PC-9 (cell line): ENCODE data around the gene GBGT1. TPM values are rescaled to one million over a fixed set of nuclear protein-coding genes. Genes with fewer than 3 reads are reported as not detected.

ENCODE experiments used
- BruUV-seq: library from RNA; stranded (reverse); fragments of 400-500 nt; replicated peaks from 2 replicates; lab custom pipeline; 2021; lab: Mats Ljungman, UMichigan
- CTCF ChIA-PET: fragments of 300-600 bp; sonication (Branson Sonifier 250); formaldehyde crosslinking; loops from one replicate; lab custom pipeline; 2022; ENCODE audit warnings: antibody characterized with exemption; lab: Charles Lee
- POLR2A ChIA-PET: fragments of 300-600 bp; sonication (Branson Sonifier 250); formaldehyde crosslinking; loops from one replicate; lab custom pipeline; 2022; ENCODE audit warnings: antibody characterized with exemption; ENCODE audit not compliant: unreplicated experiment; lab: Charles Lee
- DNase-seq, 2 experiments: peaks; one replicate each; pipeline versions ENCODE4 v3.0.0 to v3.0.0-alpha.2; 2015 to 2022; ENCODE audit warnings: mixed read lengths in 1 of 2
- H2AFZ ChIP-seq: fragments of 200-600 bp; sonication (generic); 2 replicates; pipeline ENCODE4 v1.8.1; 2017; ENCODE audit warnings: antibody characterized with exemption
- H3F3A ChIP-seq: fragments of 200-600 bp; sonication (generic); 2 replicates; pipeline ENCODE4 v1.8.1; 2017; ENCODE audit warnings: antibody characterized with exemption, mild to moderate bottlenecking, low read depth; ENCODE audit not compliant: insufficient read depth
- H3K27ac ChIP-seq: fragments of 200-600 bp; sonication (generic); 2 replicates; pipeline ENCODE4 v1.6.1; 2016; ENCODE audit warnings: mixed run types
- H3K27me3 ChIP-seq: fragments of 200-600 bp; sonication (generic); 2 replicates; pipeline ENCODE4 v1.6.1; 2016; ENCODE audit warnings: low read depth, mixed run types; ENCODE audit not compliant: insufficient read depth
- H3K36me3 ChIP-seq: fragments of 200-600 bp; sonication (generic); 2 replicates; pipeline ENCODE4 v1.6.1; 2016; ENCODE audit warnings: low read depth, mixed run types
- H3K4me1 ChIP-seq: fragments of 200-600 bp; sonication (generic); replicated peaks from 2 replicates; pipeline ENCODE4 v1.6.1; 2016; ENCODE audit warnings: mixed run types; ENCODE audit not compliant: insufficient read depth
- H3K4me2 ChIP-seq: fragments of 200-600 bp; sonication (generic); 2 replicates; pipeline ENCODE4 v1.6.1; 2017; ENCODE audit warnings: mixed run types
- H3K4me3 ChIP-seq: fragments of 200-600 bp; sonication (generic); 2 replicates; pipeline ENCODE4 v1.6.1; 2016; ENCODE audit warnings: mixed run types
- H3K79me2 ChIP-seq: fragments of 200-600 bp; sonication (generic); 2 replicates; pipeline ENCODE4 v1.6.1; 2017; ENCODE audit warnings: low read depth, mixed run types
- H3K9me2 ChIP-seq: fragments of 200-600 bp; sonication (generic); 2 replicates; pipeline ENCODE4 v1.8.1; 2017; ENCODE audit warnings: mild to moderate bottlenecking; ENCODE audit not compliant: insufficient read depth
- H3K9me3 ChIP-seq: fragments of 200-600 bp; sonication (generic); 2 replicates; pipeline ENCODE4 v1.8.1; 2016; ENCODE audit warnings: low read depth; ENCODE audit not compliant: insufficient read depth
- H4K20me1 ChIP-seq: fragments of 200-600 bp; sonication (generic); 2 replicates; pipeline ENCODE4 v1.8.1; 2017; ENCODE audit not compliant: insufficient read depth
- EZH2 ChIP-seq: fragments of 200-600 bp; sonication (generic); IDR thresholded peaks from 2 replicates; pipeline ENCODE4 v1.8.0; 2017; ENCODE audit warnings: antibody characterized with exemption, low read depth
- intact Hi-C: fragments of 100-400 bp; cut with micrococcal nuclease; formaldehyde crosslinking; loops from one replicate; pipeline ENCODE4 v1.10.0; 2022; ENCODE audit not compliant: unreplicated experiment
- total RNA-seq: library from RNA; stranded (reverse); gene quantifications from 2 replicates; pipeline ENCODE4 v1.2.3, GENCODE V29; 2021
- TF ChIP-seq, protein P1 (sequence below): fragments of 200-600 bp; sonication (generic); conservative IDR thresholded peaks from 2 replicates; pipeline ENCODE4 v1.6.1; 2017; ENCODE audit warnings: mixed run types, antibody characterized with exemption, mild to moderate bottlenecking, moderate library complexity

GBGT1 gene
- total RNA-seq, 1 experiment from 2014 or later: 1.2 TPM

DNA sequence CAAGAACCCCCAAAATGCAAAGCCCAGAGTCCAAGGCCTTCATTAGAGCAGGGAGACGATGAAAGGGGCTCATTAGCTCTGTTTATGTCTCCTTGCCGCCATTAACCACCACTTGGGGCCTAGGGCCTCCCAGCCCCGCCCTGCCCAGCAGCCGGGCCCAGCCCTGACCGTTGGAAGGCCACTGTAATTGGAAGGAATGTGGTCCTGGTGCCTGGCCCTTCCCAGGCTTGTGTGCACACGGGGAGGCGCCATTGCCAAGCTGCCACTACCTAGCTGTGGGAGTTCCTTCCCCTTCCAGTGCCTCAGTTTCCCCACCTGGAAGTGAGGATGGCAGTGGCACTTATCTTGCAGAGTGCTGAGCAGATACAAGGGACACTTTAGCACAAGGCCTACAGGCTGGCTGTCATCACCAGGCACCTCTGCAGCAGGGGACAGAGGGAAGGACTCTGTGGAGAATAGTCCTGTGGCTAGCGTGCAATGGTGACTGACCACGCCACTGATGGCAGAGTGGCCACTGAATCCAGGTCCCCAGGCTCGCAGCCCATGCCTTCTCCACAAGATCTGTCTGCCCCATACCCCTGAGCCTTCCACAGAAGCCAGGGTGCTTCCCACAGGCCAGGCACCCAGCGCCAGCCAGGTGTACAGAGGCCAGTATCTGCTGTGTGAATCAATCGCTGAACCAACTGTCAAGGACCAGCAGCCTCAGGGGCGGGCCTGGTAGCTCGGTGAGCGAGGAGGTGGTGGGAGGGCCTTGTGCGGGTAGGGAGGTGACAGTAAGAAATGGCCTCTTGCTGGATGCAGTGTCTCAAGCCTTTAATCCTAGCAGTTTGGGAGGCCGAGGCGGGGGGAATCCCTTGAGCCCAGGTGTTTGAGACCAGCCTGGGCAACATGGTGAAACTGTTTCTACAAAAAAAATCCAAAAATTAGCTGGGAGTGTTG is 20.8 kb downstream of the GBGT1 start:
- TF ChIP-seq, protein P1, sequence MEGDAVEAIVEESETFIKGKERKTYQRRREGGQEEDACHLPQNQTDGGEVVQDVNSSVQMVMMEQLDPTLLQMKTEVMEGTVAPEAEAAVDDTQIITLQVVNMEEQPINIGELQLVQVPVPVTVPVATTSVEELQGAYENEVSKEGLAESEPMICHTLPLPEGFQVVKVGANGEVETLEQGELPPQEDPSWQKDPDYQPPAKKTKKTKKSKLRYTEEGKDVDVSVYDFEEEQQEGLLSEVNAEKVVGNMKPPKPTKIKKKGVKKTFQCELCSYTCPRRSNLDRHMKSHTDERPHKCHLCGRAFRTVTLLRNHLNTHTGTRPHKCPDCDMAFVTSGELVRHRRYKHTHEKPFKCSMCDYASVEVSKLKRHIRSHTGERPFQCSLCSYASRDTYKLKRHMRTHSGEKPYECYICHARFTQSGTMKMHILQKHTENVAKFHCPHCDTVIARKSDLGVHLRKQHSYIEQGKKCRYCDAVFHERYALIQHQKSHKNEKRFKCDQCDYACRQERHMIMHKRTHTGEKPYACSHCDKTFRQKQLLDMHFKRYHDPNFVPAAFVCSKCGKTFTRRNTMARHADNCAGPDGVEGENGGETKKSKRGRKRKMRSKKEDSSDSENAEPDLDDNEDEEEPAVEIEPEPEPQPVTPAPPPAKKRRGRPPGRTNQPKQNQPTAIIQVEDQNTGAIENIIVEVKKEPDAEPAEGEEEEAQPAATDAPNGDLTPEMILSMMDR: no peak
- Histone ChIP-seq H3K4me1 (peaks cover 27% of the 10 kb centered on the region), H3K36me3 (no peaks in the 10 kb centered on the region), H2AFZ (no peak overlapping the region), H3K27ac (no peak overlapping the region), H3K9me3 (no peaks in the 10 kb centered on the region), H3K79me2 (peaks cover 36% of the 10 kb centered on the region), H4K20me1 (peaks cover 33% of the 10 kb centered on the region), H3F3A (peaks cover 8% of the 10 kb centered on the region; the same call in 1 of the 2 replicates), H3K27me3 (no peaks in the 10 kb centered on the region), H3K4me2 (no peak overlapping the region), H3K4me3 (no peak overlapping the region), H3K9me2 (no peaks in the 10 kb centered on the region)
- no peak for DNase-seq
- POLR2A ChIA-PET: interaction anchor here (0.6 to 0.7 kb wide), 2 partner anchors 22 to 113 kb away, joined by 3 to 4 read pairs; no protein-coding TSS in a partner anchor
- CTCF ChIA-PET: interaction anchor here (1.9 to 2.5 kb wide), 2 partner anchors 28 to 40 kb away, joined by 15 to 36 read pairs; no protein-coding TSS in a partner anchor
- intact Hi-C loops: no loop called here
- BruUV-seq: no TSS peak

DNA sequence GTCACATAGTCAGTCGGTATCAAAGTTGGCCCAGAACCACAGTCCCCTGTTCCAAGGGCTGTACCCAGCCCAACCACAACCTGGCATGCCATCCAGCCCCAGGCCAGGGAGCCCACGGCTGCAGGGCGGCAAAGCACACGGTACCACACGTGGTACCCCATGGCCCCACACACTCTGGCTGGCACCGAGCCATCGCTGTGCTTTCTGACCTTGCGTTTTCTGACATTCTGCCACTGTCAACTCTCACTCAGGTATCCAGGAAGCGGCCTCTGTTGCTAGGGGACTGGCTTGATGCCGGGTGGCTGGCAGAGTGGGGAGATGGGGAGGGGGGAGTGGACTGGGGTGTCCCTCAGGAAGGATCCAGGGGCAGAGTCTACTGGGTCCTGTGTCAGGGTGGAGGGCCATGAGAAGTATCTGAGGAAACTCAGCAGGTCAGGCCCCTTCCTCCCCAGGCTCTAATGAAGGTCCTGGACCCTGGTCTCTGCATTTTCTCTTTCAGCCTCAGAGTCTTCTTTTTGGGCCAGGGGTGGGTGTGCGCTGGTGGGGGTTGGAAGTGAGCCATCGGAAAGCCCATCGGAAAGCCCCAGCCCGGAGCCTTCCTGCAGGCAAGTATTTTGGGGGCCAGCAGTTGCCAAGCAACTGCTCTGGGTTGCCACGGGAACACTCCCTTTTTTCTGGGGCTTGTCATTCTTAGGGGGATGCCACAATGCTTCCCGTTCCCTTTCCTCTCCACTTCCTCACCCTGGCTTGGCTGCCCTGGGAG is 21.7 kb downstream of the GBGT1 start:
- BruUV-seq: no TSS peak
- H3K79me2 ChIP-seq: peaks cover 32% of the 10 kb centered on the region
- H3K36me3 ChIP-seq: no peaks in the 10 kb centered on the region
- H3K9me3 ChIP-seq: no peaks in the 10 kb centered on the region
- H3K27me3 ChIP-seq: no peaks in the 10 kb centered on the region
- DNase-seq: no peak
- H3K9me2 ChIP-seq: no peaks in the 10 kb centered on the region
- ChIA-PET CTCF (no interaction called here), POLR2A (interaction anchor here (0.6 kb wide), 1 partner anchor 1187 kb away, joined by 3 read pairs; no protein-coding TSS in a partner anchor)
- no peak overlapping the region for H2AFZ ChIP-seq
- H4K20me1 ChIP-seq: peaks cover 29% of the 10 kb centered on the region
- TF ChIP-seq EZH2: no peak
- TF ChIP-seq, protein P1: no peak
- H3K4me1 ChIP-seq: peaks cover 17% of the 10 kb centered on the region
- H3K4me3 ChIP-seq: no peak overlapping the region
- intact Hi-C loops: no loop called here
- H3K4me2 ChIP-seq: no peak overlapping the region
- H3K27ac ChIP-seq: no peak overlapping the region
- peaks cover 5% of the 10 kb centered on the region; the same call in 1 of the 2 replicates for H3F3A ChIP-seq

DNA sequence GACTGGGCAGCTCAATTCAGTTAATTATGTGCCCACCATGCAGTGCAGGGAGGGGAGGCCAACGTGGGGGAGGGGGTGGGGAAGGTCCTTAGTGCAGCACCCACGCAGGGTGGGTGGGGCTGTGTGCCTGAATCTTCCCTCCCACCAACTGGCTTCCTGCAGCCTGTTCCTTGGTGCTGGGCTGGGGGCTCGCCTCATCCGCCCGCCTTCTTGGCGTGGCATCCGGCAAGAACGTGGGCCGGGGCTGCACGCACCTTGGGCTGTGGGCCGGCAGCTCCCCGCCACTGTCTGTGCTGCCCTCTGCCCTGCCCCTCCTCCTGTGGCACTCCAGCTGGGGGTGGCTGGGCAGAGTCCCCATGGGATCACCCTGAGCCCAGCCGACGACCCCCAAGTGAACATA is 23.1 kb downstream of the GBGT1 start:
- no peaks in the 10 kb centered on the region for H3K9me2 ChIP-seq
- BruUV-seq: no TSS peak
- H3K9me3 ChIP-seq: no peaks in the 10 kb centered on the region
- H3K27ac ChIP-seq: no peak overlapping the region
- no peak overlapping the region for H3K4me3 ChIP-seq
- TF ChIP-seq, protein P1: no peak
- TF ChIP-seq EZH2: no peak
- no peaks in the 10 kb centered on the region for H3K36me3 ChIP-seq
- intact Hi-C loops: no loop called here
- no peaks in the 10 kb centered on the region for H3K27me3 ChIP-seq
- peaks cover 15% of the 10 kb centered on the region for H3F3A ChIP-seq
- ChIA-PET CTCF (interaction anchor here (0.6 kb wide), 1 partner anchor 32 kb away, joined by 11 read pairs; no protein-coding TSS in a partner anchor), POLR2A (no interaction called here)
- H3K4me1 ChIP-seq: peaks cover 27% of the 10 kb centered on the region
- H2AFZ ChIP-seq: no peak overlapping the region
- H3K4me2 ChIP-seq: no peak overlapping the region
- H3K79me2 ChIP-seq: peaks cover 19% of the 10 kb centered on the region
- DNase-seq: no peak
- peaks cover 20% of the 10 kb centered on the region for H4K20me1 ChIP-seq
